ENCODE results near the gene DOK7.

GRCh38 chr4:3524349-3524748 lies 61.2 kb downstream of the DOK7 start:
- TF ChIP-seq CTCF (conservative IDR thresholded peaks at IDR 0.05 in 1 of 2, IDR thresholded peaks at IDR 0.05 in 1 of 2; ENCODE audit: low read depth in 1 of 2, low read length in 2 of 2) (no peak), EZH2 (IDR thresholded peaks at IDR 0.05; ENCODE audit: low read length, missing control alignments) (no peak)

Data from fibroblast of lung (primary cell).